LNCaP clone FGC (cell line): Measurements from ENCODE around the gene C1QTNF8.

ENCODE experiments used
- DNase-seq: peaks from one replicate; pipeline ENCODE4 v3.0.0-alpha.2; 2011; ENCODE audit warnings: low read depth
- H3K4me3 ChIP-seq: 2 replicates; pipeline ENCODE4 v1.5.1; 2011; ENCODE audit warnings: mild to moderate bottlenecking, low read depth, low read length, control low read depth
- TF ChIP-seq, protein P1 (sequence below): IDR thresholded peaks from 2 replicates; pipeline ENCODE4 v1.5.1; 2012; ENCODE audit warnings: mild to moderate bottlenecking; ENCODE audit not compliant: control insufficient read depth, insufficient read depth; ENCODE audit errors: extremely low read depth

The C1QTNF8 gene, protein sequence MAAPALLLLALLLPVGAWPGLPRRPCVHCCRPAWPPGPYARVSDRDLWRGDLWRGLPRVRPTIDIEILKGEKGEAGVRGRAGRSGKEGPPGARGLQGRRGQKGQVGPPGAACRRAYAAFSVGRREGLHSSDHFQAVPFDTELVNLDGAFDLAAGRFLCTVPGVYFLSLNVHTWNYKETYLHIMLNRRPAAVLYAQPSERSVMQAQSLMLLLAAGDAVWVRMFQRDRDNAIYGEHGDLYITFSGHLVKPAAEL

DNA sequence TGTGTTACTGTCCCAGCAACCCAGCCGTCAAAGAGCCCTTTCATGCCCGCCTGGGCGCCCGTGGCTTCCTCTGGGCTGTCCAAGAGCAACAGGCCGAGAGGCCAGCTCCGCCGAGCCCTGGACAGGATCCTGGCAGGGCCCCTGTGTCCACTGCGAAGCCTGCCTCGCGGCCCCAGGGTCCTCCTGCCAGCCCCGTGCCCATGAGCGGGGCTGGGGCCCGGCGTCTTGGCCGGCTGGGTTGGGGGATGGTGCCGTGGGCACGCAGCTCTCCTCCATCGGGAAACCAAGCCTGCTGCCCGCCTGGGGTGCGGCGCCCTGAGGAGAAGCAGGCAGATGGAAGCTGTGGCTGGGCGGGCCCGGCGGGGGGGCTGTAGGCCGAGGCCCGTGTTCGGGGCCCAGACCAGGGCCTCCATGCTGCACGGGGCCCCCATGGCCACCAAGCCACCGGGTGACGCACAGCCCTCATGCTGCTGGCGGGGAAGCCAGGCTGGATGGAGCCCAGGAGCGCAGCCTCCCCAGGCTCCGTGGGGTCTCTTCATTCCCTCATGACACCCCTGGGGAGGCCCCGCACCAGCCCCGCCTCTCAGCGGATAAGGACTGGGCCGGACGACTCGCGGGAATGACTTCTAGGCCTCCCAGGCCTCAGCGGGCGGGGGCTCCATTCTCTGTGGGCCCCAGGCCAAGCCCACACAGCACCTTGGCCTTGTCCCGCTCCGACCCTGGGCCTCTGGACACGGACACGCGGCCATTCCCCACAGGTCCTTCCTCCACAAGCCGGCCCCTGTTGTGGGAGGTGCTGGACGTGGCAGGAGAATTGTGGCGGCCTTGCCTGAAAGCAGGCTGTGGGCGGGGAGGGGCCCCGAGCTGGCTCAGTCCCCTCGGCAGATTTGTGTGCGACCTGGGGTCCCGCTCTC, at the start of gene C1QTNF8:
TSS of gene C1QTNF8 (minus strand) at position 76 of the 914 bp plus-strand sequence. CDS start 1,322 bp downstream, outside the sequence.
- TF ChIP-seq, protein P1, sequence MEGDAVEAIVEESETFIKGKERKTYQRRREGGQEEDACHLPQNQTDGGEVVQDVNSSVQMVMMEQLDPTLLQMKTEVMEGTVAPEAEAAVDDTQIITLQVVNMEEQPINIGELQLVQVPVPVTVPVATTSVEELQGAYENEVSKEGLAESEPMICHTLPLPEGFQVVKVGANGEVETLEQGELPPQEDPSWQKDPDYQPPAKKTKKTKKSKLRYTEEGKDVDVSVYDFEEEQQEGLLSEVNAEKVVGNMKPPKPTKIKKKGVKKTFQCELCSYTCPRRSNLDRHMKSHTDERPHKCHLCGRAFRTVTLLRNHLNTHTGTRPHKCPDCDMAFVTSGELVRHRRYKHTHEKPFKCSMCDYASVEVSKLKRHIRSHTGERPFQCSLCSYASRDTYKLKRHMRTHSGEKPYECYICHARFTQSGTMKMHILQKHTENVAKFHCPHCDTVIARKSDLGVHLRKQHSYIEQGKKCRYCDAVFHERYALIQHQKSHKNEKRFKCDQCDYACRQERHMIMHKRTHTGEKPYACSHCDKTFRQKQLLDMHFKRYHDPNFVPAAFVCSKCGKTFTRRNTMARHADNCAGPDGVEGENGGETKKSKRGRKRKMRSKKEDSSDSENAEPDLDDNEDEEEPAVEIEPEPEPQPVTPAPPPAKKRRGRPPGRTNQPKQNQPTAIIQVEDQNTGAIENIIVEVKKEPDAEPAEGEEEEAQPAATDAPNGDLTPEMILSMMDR: no peak
- DNase-seq: no peak
- no peak within 1 kb of the TSS for H3K4me3 ChIP-seq

DNA sequence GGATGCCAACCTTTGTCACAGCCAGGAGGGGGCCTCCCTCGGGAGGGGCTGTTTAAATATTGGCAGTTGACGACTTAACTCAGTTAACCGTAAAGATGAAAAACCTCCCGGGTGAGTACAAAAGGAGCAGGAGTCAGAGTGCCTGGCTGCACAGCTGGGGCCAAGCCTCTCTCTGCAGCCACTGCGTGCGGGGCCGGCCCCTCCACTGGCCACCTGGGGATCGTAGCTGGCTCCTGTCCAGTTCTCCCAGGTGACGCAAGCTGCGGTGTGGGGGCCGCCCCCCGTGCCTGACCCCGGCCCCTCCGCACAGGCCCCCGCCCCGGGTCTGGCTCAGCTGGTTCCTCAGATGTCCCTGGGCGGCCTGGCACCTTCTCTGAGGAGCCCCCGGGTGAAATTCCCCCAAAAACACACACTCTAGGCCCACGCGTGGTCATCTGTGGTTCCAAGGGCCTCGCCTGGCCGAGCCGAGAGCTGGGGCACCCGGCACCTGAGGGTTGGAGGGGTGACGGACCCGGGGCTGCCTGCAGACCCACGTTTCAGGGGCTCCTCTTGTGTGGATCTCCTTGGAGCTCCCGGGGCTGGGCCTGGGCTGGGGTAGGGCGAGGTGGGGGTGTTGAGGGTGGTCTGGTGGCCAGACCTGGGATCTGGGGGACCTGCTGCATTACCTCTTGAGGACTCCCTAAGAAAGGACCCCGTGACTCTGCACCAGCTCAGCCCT, 49.5 kb upstream of the C1QTNF8 start:
- TF ChIP-seq, protein P1: no peak
- H3K4me3 ChIP-seq: no peak overlapping the region
- DNase-seq: no peak

DNA sequence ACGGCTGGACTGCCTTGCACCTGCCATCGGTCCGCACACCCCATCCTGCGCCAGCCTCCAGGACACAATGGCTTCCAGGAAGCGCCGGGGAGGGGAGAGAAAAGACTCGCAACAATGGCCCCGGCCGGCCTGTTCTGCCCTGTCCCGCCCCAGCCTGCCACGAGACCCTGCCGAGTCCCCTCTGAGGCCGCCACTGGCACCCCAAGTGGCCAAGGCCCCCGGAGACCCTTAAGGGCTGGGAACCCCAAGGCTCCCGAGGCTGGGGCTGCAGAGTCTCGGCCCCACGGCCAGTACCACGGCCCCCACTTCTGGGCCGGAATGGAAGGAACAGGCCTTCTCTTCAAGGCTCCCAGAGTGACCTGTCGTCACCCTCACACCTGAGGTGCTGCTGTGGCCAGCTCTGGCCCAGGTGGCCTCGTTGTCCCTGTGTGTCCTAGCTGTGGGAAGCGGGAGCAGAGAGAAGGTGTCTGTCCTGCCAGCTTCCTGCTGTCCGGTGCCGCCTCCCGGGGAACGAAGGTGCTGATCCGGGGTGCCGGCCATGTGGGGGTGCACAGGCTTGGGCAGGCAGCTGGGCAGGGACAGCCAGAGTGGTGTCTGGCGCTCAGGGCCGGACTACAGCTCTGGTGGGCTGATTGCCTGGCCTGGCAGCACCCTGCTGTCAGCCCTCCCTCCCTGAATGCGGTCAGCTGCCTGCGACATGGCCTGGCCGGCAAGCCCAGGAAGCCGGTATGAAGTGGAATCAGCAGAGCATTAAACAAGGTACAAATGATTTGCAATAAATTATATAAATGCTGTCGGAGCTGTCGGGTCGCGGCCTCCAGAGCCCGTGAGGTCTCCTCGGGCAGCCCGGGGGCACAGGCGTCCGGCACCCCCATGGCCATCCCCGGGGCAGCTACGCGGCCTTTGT, 48.7 kb upstream of the C1QTNF8 start:
- DNase-seq: no peak
- TF ChIP-seq, protein P1: no peak
- H3K4me3 ChIP-seq: no peak overlapping the region

DNA sequence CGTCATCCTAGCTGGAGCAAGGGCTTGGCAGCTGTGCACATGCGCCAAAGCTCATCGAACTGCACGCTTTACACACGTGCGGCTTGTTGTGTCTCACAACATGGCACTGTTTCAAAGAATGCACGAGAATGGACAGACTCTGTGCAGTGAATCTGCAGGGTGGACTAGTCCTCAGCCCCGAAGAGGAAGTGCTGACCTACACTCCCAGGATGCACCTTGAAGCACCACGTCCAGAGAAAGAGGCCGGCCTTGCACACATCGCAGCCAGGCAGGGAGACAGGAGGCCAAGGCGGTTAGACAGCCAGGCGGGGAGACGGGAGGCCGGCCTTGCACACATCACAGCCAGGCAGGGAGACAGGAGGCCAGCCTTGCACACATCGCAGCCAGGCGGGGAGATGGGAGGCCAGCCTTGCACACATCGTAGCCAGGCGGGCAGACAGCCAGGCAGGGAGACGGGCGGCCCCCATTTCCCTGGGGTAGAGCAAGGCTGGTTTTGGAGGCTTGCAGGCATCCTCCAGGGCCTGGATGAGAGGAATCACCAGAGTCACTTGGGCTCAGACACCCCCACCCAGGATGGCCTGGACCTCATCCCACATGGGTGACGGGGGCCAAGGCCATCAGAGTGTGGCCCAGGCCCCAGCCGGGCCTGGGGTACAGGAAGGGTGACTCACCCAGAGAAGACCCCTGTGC, 47.9 kb upstream of the C1QTNF8 start:
- TF ChIP-seq, protein P1: no peak
- no peak for DNase-seq

DNA sequence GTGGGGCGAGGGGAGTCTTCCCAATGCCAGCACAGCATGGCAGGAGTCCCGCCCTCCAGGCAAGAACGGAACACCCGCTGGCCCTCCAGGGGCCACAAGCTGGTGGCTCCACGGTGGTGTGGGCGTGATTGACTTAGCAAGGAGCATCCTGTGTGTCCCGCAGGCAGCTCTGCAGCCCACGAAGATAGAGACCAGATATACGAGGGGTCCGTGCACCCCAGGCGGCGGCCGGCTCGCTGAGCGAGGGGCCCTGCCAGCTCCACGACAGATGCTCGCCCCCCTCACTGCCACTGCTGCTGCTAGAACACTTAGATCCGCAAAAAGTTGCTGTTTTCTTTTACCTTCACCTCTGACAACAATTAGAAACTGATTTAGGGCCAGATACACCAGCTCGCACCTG, 46.9 kb upstream of the C1QTNF8 start:
- no peak for DNase-seq
- H3K4me3 ChIP-seq: no peak overlapping the region
- TF ChIP-seq, protein P1: no peak

More for the DNA sequence above, 47.9 kb upstream of the C1QTNF8 start:
- no peak overlapping the region for H3K4me3 ChIP-seq
